ENCODE data around the gene F2.

The F2 gene

DNA sequence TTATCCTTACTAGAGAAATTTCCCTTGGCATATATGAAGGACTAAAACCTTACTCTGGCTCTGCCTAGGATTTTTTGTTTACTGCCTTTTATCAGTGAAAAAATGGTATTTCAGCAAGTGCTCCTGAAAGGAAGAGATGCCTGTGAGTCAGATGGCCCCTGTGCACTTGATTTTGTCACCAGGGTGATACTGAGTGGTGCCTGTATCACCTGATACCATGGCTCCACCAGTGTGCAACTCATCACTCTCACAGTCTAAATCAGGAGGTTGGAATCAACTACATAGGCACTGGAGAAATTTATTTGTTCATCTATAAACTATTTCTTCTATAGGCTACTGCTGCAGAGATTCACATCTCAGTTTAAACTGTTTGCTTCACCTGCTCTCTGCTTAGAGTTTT, 43.2 kb downstream of the F2 start:
- H3K4me3 ChIP-seq (ENCODE audit: low read depth, low read length) = no peak overlapping the region
- in situ Hi-C loops (cut with HindIII; ENCODE audit: low sequenced_read_pairs) = no loop called here
- no peak for DNase-seq (ENCODE audit: low read depth)
- TF ChIP-seq, protein P1, sequence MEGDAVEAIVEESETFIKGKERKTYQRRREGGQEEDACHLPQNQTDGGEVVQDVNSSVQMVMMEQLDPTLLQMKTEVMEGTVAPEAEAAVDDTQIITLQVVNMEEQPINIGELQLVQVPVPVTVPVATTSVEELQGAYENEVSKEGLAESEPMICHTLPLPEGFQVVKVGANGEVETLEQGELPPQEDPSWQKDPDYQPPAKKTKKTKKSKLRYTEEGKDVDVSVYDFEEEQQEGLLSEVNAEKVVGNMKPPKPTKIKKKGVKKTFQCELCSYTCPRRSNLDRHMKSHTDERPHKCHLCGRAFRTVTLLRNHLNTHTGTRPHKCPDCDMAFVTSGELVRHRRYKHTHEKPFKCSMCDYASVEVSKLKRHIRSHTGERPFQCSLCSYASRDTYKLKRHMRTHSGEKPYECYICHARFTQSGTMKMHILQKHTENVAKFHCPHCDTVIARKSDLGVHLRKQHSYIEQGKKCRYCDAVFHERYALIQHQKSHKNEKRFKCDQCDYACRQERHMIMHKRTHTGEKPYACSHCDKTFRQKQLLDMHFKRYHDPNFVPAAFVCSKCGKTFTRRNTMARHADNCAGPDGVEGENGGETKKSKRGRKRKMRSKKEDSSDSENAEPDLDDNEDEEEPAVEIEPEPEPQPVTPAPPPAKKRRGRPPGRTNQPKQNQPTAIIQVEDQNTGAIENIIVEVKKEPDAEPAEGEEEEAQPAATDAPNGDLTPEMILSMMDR (IDR thresholded peaks at IDR 0.05; ENCODE audit: low read depth, low read length, missing control alignments) = no peak

DNA sequence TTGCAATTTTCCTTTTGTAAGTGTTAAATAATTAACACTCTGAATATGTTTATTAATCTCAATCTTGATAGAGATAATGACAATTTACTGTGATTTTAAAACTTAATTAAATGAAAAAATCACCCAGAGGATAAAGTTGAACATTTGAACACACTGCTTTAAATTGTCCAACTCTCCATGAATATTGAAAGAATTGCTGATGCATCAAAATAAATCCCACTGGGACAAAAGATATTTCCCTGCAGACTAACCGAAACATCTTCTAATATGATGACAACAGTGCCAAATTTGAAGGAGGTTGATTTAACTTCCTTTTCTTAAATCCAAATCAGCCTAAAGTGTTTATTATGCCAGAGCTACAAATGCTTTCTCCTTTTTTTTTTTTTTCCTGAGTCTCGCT, 47.6 kb downstream of the F2 start:
- no peak overlapping the region for H3K4me3 ChIP-seq (ENCODE audit: low read depth, low read length)
- TF ChIP-seq, protein P1 (IDR thresholded peaks at IDR 0.05; ENCODE audit: low read depth, low read length, missing control alignments) = no peak
- DNase-seq (ENCODE audit: low read depth) = no peak
- in situ Hi-C loops (cut with HindIII; ENCODE audit: low sequenced_read_pairs) = no loop called here

DNA sequence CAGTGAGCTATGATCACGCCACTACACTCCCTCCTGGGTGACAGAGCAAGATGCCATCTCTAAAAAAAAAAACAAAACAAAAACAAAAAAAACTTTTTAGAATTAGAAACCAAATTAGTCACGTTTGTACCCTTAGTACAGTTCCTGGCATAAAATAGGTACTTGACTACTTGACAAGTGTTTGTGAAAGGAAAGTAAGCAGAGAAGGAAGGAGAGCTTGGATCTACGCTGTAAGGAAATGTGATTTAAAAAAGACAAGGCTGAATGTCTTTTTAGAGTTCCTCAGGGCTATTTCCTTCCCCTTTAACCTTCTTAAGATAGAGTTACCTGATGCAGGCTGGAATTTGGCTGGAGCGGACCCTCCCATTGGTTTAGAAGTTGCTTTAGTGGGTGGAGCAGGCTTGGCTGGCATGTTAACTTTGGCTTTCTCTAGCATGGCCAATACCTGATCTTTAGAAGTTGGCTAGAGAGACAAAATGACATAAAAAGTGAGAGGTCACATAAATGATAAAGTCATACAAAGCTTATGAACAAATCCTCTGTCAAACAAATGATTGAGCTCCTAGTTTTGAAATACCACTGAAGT, 50.7 kb downstream of the F2 start:
- in situ Hi-C loops (cut with HindIII; ENCODE audit: low sequenced_read_pairs) = no loop called here
- TF ChIP-seq, protein P1 (IDR thresholded peaks at IDR 0.05; ENCODE audit: low read depth, low read length, missing control alignments) = no peak
- no peak for DNase-seq (ENCODE audit: low read depth)
- no peak overlapping the region for H3K4me3 ChIP-seq (ENCODE audit: low read depth, low read length)

DNA sequence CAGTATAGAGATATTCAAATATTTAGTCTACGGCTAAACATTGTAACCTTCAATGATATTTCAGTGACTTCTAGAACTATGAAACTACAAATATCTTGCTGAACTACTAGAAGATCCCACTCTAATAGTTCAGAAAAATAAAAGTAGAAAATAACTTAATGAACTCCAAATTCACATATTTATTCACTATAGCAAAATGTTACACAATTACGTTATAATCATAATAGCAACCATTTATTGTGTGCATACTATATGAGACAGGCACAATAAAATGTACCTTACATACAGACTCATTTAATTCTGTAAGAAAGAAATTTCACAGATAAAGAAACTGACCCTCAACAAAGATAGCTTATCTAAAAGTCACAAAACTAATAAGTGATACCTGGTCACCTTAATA, 57.9 kb downstream of the F2 start:
- in situ Hi-C loops (cut with HindIII; ENCODE audit: low sequenced_read_pairs) = no loop called here
- TF ChIP-seq, protein P1 (IDR thresholded peaks at IDR 0.05; ENCODE audit: low read depth, low read length, missing control alignments) = no peak
- no peak for DNase-seq (ENCODE audit: low read depth)

DNA sequence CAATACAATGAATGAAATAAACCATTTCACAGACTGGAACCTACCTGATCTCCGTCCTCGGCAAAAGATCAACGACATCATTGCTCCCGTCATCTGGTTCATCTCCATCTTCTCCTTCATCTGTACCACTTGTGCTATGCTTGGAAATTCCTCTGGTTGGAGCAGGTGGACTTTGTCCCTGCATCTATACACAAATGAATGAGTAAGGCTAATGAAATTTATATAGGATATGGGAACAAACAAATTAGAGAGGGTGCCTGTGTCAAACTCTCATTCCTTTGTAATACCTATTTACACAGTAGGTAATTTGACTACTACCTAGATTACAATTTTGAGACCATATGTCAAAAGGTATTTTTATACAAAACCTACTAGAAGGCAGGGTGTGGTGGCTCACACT, 59.4 kb downstream of the F2 start:
- in situ Hi-C loops (cut with HindIII; ENCODE audit: low sequenced_read_pairs) = no loop called here
- no peak overlapping the region for H3K4me3 ChIP-seq (ENCODE audit: low read depth, low read length)
- TF ChIP-seq, protein P1 (IDR thresholded peaks at IDR 0.05; ENCODE audit: low read depth, low read length, missing control alignments) = no peak
- DNase-seq (ENCODE audit: low read depth) = no peak

More for the DNA sequence above, 57.9 kb downstream of the F2 start:
- H3K4me3 ChIP-seq (ENCODE audit: low read depth, low read length) = no peak overlapping the region
